T-cell (primary cell): ENCODE data around the gene MACROH2A1. TPM values are rescaled to one million over a fixed set of nuclear protein-coding genes. Genes with fewer than 3 reads are reported as not detected.

Experiments used
- ATAC-seq, 4 experiments: fragments of 200-7000 bp in 3 of 4; fragments of 150-1000 bp in 1 of 4; cut with Tn5 transposase; replicated peaks in 1 of 4; 1 replicate in 3 of 4; 2 replicates in 1 of 4; pipeline ENCODE4 v1.10.0; 2021; ENCODE audit warnings: moderate library complexity in 3 of 4, mild to moderate bottlenecking in 2 of 4, moderate number of reproducible peaks in 1 of 4
- CTCF ChIA-PET, 2 donors: fragments of 300-600 bp; sonication (Branson Sonifier 250); formaldehyde crosslinking; loops; one replicate each; lab custom pipeline; 2022; ENCODE audit warnings: antibody characterized with exemption in 2 of 2; lab: Charles Lee
- POLR2A ChIA-PET, 2 donors: fragments of 300-600 bp; sonication (Branson Sonifier 250); formaldehyde crosslinking; loops; one replicate each; lab custom pipeline; 2022; ENCODE audit warnings: antibody characterized with exemption in 2 of 2; lab: Charles Lee
- DNase-seq, 35 experiments: peaks; one replicate each; pipeline versions ENCODE4 v3.0.0 to v3.0.0-alpha.2; 2013 to 2023
- H3K27ac ChIP-seq: one replicate; pipeline ENCODE4 v1.5.1; 2013; ENCODE audit warnings: low read length
- H3K27me3 ChIP-seq, 2 experiments: replicated peaks in 1 of 2; 1 replicate in 1 of 2; 2 replicates in 1 of 2; pipeline versions ENCODE4 v1.6.1 to v1.7.0; 2013; ENCODE audit warnings: low read length in 1 of 2, mixed read lengths in 1 of 2; ENCODE audit not compliant: control insufficient read depth in 2 of 2, insufficient read depth in 2 of 2; ENCODE audit errors: extremely low read depth in 1 of 2
- H3K36me3 ChIP-seq, 2 donors: 1 replicate in 1 of 2; 2 replicates in 1 of 2; pipeline versions ENCODE4 v1.6.1 to v1.7.0; 2013; ENCODE audit warnings: low read length in 1 of 2; ENCODE audit not compliant: control insufficient read depth in 2 of 2, insufficient read depth in 1 of 2; ENCODE audit errors: extremely low read depth in 1 of 2
- H3K4me1 ChIP-seq, 2 experiments: 1 replicate in 1 of 2; 2 replicates in 1 of 2; pipeline versions ENCODE4 v1.6.1 to v1.7.0; 2013; ENCODE audit warnings: low read length in 2 of 2, mixed read lengths in 1 of 2; ENCODE audit not compliant: insufficient read depth in 2 of 2, control insufficient read depth in 1 of 2; ENCODE audit errors: extremely low read depth in 1 of 2
- H3K4me3 ChIP-seq, 2 donors: 1 replicate in 1 of 2; 2 replicates in 1 of 2; pipeline versions ENCODE4 v1.5.1 to v1.7.0; 2013; ENCODE audit warnings: mild to moderate bottlenecking in 2 of 2, low read length in 1 of 2, moderate library complexity in 1 of 2; ENCODE audit not compliant: control insufficient read depth in 1 of 2; ENCODE audit errors: extremely low read depth in 1 of 2
- H3K9me3 ChIP-seq: 2 replicates; pipeline ENCODE4 v1.7.0; 2013
- H3K27ac Mint-ChIP-seq, 2 donors: one replicate each; pipeline ENCODE4 v1.8.0; 2020 to 2021; ENCODE audit warnings: mild to moderate bottlenecking in 2 of 2, mixed read lengths in 2 of 2
- H3K27me3 Mint-ChIP-seq, 2 donors: one replicate each; pipeline ENCODE4 v1.8.0; 2021 to 2022; ENCODE audit warnings: mixed read lengths in 2 of 2
- H3K36me3 Mint-ChIP-seq: one replicate; pipeline ENCODE4 v1.8.0; 2021; ENCODE audit warnings: mixed read lengths
- H3K4me1 Mint-ChIP-seq, 3 donors: one replicate each; pipeline ENCODE4 v1.8.0; 2020 to 2022; ENCODE audit warnings: mixed read lengths in 3 of 3, mild to moderate bottlenecking in 1 of 3
- H3K4me3 Mint-ChIP-seq, 3 donors: one replicate each; pipeline ENCODE4 v1.8.0; 2020 to 2022; ENCODE audit warnings: mild to moderate bottlenecking in 3 of 3, mixed read lengths in 3 of 3, moderate library complexity in 3 of 3
- H3K9me3 Mint-ChIP-seq, 3 donors: one replicate each; pipeline ENCODE4 v1.8.0; 2020 to 2022; ENCODE audit warnings: mixed read lengths in 3 of 3
- WGBS: methylation state at CpG from one replicate; pipeline ENCODE4 v1.1.5; 2013; ENCODE audit warnings: missing lambda C conversion rate; ENCODE audit not compliant: insufficient coverage; 5-methylcytosine and 5-hydroxymethylcytosine counted together
- total RNA-seq, 35 experiments: library from RNA in 6 of 35; stranded (reverse) in 6 of 35; fragments of 120-200 nt in 1 of 35; gene quantifications; one replicate each; pipeline versions ENCODE4 v1.2.1 to v1.2.4 and lab custom pipeline; 2013 to 2026

MACROH2A1 gene
- total RNA-seq, 5 donors from 2014 or later (not counting 1 experiment from before 2014, with no cell fraction given) = 111 to 136 (median 133) TPM

DNA sequence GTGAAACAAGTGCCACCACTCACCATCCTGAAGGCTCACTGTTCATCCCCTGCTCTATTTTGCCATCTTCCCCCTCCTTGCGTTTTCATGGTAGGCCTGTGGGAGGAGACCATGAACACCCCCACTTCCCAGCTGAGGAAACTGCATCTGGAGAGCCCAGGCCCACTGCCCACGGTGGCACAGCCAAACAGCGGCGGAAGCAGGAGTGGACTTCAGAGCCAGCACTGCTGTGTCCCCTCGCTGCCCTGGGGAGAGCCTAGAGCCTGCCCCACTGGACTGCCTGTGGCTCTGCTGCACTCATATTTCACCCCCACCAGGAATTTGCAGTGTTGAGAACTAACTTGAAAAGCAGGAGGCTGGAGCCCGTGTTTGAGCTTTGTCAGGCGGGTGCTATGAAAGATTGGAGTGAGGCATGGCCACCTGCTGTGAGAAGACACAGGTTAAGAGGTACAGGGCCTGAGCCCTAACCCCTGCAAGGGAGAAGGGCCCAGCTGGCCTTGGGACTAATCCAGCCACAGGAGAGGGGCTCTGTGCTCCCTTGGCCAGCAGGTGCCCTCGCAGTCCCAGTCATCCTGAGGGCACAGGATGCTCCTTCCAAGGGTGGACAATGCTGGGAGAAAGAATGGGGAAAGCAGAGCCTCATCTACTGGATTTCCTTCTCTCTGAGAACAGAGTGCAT lies 79.0 kb downstream of the MACROH2A1 start:
- no peak overlapping the region for H3K4me3 Mint-ChIP-seq
- POLR2A ChIA-PET = no interaction called here

DNA sequence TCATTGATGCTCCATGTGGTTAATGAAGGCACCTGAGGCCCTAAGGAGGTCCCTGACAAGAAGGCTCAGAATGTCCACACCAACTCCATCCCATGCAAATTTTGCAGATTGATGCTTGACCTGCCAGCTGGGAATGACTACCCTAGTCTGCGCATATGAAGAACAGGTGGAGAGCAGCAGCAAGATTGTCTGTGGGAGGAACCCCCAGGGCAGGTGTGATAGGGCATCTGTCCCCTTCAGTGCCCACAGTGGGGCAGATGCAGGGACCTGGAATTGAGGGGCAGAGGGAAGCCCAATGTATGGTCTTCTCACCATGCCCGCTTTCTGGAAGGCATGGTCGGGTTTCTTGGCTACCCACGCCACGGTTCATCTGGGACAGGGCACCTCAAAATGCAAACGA lies 79.6 kb downstream of the MACROH2A1 start:
- Histone ChIP-seq H3K4me3 (no peak overlapping the region), H3K27me3 (no peaks in the 10 kb centered on the region), H3K27ac (no peak overlapping the region), H3K36me3 (no peaks in the 10 kb centered on the region), H3K9me3 (no peaks in the 10 kb centered on the region), H3K4me1 (peaks cover under 1 to 2% of the 10 kb centered on the region in 2 experiments)
- ChIA-PET POLR2A (no interaction called here), CTCF (no interaction called here)
- Mint-ChIP-seq H3K27ac (no peak overlapping the region), H3K4me1 (peaks cover 0 to 2% (median 1%) of the 10 kb centered on the region in 3 donors), H3K9me3 (no peaks in the 10 kb centered on the region), H3K36me3 (peaks cover 4% of the 10 kb centered on the region), H3K27me3 (no peaks in the 10 kb centered on the region), H3K4me3 (no peak overlapping the region)
- ATAC-seq = no peak
- DNase-seq = peak in 1 of 35 experiments; percentile 2
- WGBS = 87% methylated on average over 5 of the region's 6 CpGs

More for the DNA sequence above, 79.0 kb downstream of the MACROH2A1 start:
- no peaks in the 10 kb centered on the region for H3K27me3 ChIP-seq
- DNase-seq = no peak
- H3K9me3 Mint-ChIP-seq = no peaks in the 10 kb centered on the region
- H3K36me3 ChIP-seq = no peaks in the 10 kb centered on the region
- no peak overlapping the region for H3K4me3 ChIP-seq
- H3K36me3 Mint-ChIP-seq = peaks cover 4% of the 10 kb centered on the region
- H3K27ac Mint-ChIP-seq = no peak overlapping the region
- no peak for ATAC-seq
- CTCF ChIA-PET = no interaction called here
- H3K27ac ChIP-seq = no peak overlapping the region
- no peaks in the 10 kb centered on the region for H3K9me3 ChIP-seq
- H3K4me1 ChIP-seq = peaks cover 7 to 8% of the 10 kb centered on the region in 2 experiments
- H3K4me1 Mint-ChIP-seq = peaks cover 6% of the 10 kb centered on the region in 3 donors
- WGBS = 84% methylated on average over 5 of the region's 8 CpGs
- no peaks in the 10 kb centered on the region for H3K27me3 Mint-ChIP-seq

DNA sequence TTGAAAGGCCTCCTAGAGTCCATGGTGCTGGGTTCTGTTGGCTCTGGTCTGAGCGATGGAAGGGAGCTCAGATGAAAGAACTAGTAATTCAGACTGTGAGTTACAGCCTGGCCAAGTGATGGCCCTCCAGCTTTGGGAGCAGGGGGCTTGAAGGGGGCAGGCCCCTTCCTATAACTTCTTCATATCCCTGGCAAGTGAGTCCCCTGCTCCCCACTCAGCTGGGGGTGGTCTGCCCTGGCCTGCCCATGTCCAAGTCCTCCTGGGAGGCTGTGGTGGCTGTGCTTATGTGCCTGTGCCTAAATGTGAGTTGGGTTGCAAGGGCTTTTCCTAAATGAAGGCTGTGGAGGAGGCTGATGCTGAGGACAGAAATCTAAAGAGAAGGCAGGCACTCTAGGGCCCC lies 80.1 kb downstream of the MACROH2A1 start:
- H3K4me3 Mint-ChIP-seq = no peak overlapping the region
- WGBS = no CpG with 5 or more reads among the region's 1 CpG
- ATAC-seq = no peak
- no peaks in the 10 kb centered on the region for H3K9me3 ChIP-seq
- H3K4me3 ChIP-seq = no peak overlapping the region
- H3K9me3 Mint-ChIP-seq = no peaks in the 10 kb centered on the region
- ChIA-PET CTCF (no interaction called here), POLR2A (no interaction called here)
- no peaks in the 10 kb centered on the region for H3K4me1 Mint-ChIP-seq
- H3K27ac ChIP-seq = no peak overlapping the region
- H3K36me3 ChIP-seq = no peaks in the 10 kb centered on the region
- H3K4me1 ChIP-seq = no peaks in the 10 kb centered on the region
- peaks cover 4% of the 10 kb centered on the region for H3K36me3 Mint-ChIP-seq
- no peaks in the 10 kb centered on the region for H3K27me3 ChIP-seq
- DNase-seq = peak in 1 of 35 experiments; percentile 2
- H3K27me3 Mint-ChIP-seq = no peaks in the 10 kb centered on the region
- H3K27ac Mint-ChIP-seq = no peak overlapping the region

GRCh38 chr5:135318037-135318436 lies 81.0 kb downstream of the MACROH2A1 start:
- Mint-ChIP-seq H3K9me3 (no peaks in the 10 kb centered on the region), H3K36me3 (peaks cover 4% of the 10 kb centered on the region), H3K27me3 (no peaks in the 10 kb centered on the region), H3K4me1 (peaks cover 3 to 6% (median 4%) of the 10 kb centered on the region in 3 donors), H3K27ac (no peak overlapping the region), H3K4me3 (no peak overlapping the region)
- no peak for ATAC-seq
- CTCF ChIA-PET = no interaction called here
- POLR2A ChIA-PET = no interaction called here
- Histone ChIP-seq H3K27me3 (no peaks in the 10 kb centered on the region), H3K36me3 (no peaks in the 10 kb centered on the region), H3K4me1 (no peaks in the 10 kb centered on the region), H3K9me3 (no peaks in the 10 kb centered on the region), H3K4me3 (no peak overlapping the region), H3K27ac (no peak overlapping the region)
- WGBS = 92% methylated on average over 3 of the region's 4 CpGs
- peak in 1 of 35 experiments; percentile 1 for DNase-seq

- Histone ChIP-seq H3K27ac (no peak overlapping the region), H3K9me3 (no peaks in the 10 kb centered on the region), H3K27me3 (no peaks in the 10 kb centered on the region), H3K4me1 (no peaks in the 10 kb centered on the region), H3K4me3 (no peak overlapping the region), H3K36me3 (no peaks in the 10 kb centered on the region)
- Mint-ChIP-seq H3K27ac (no peak overlapping the region), H3K4me1 (peaks cover 3 to 7% (median 4%) of the 10 kb centered on the region in 3 donors), H3K9me3 (no peaks in the 10 kb centered on the region), H3K27me3 (no peaks in the 10 kb centered on the region), H3K36me3 (peaks cover 4% of the 10 kb centered on the region), H3K4me3 (no peak overlapping the region)
- ATAC-seq (no peak), DNase-seq (peak in 1 of 35 experiments; percentile 0)
- 100% methylated on average over 3 of the region's 4 CpGs for WGBS
- POLR2A ChIA-PET = no interaction called here
- CTCF ChIA-PET = no interaction called here
Observed at GRCh38 chr5:135317286-135317685, 81.7 kb downstream of the MACROH2A1 start.

- no peaks in the 10 kb centered on the region for H3K27me3 ChIP-seq
- DNase-seq = no peak
- H3K4me1 Mint-ChIP-seq = peaks cover 7 to 9% (median 8%) of the 10 kb centered on the region in 3 donors
- H3K9me3 ChIP-seq = no peaks in the 10 kb centered on the region
- no peak overlapping the region for H3K27ac Mint-ChIP-seq
- H3K27ac ChIP-seq = no peak overlapping the region
- H3K36me3 ChIP-seq = no peaks in the 10 kb centered on the region
- ATAC-seq = no peak
- POLR2A ChIA-PET = no interaction called here
- WGBS = no CpG with 5 or more reads among the region's 2 CpGs
- H3K4me1 ChIP-seq = no peaks in the 10 kb centered on the region
- CTCF ChIA-PET = no interaction called here
- no peaks in the 10 kb centered on the region for H3K27me3 Mint-ChIP-seq
- no peak overlapping the region for H3K4me3 ChIP-seq
- no peaks in the 10 kb centered on the region for H3K9me3 Mint-ChIP-seq
- no peak overlapping the region for H3K4me3 Mint-ChIP-seq
- no peaks in the 10 kb centered on the region for H3K36me3 Mint-ChIP-seq
Observed at GRCh38 chr5:135315386-135315785, 83.6 kb downstream of the MACROH2A1 start.
